ENCODE measurements around the gene SLC35F1.

The SLC35F1 gene

GRCh38 chr6:118128755-118129154, 221.7 kb downstream of the SLC35F1 start:
- no peak for DNase-seq

GRCh38 chr6:118134206-118134605, 227.1 kb downstream of the SLC35F1 start:
- DNase-seq, result no peak

DNA sequence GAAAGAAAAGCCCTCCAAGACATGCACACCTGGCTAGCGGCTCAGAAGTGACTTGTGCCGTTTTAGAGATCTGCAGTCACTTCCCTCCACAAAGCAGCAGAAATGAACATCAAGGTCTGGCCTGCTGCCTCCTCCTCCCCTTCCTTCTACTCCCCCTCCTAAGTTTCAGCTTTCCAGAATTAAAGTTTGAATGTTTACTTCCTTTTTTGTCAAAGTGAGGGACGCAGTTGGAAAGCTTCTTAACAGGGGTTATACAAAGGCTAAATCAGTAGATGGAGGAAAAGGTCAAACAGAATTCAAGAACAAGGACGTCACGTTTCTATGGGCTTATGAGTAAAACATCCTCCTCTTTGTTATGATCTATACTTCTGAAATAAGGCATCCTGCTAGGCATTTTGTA, 227.7 kb downstream of the SLC35F1 start:
- DNase-seq, result no peak

- DNase-seq, result no peak
Observed at GRCh38 chr6:118135371-118135770, 228.3 kb downstream of the SLC35F1 start.

DNA sequence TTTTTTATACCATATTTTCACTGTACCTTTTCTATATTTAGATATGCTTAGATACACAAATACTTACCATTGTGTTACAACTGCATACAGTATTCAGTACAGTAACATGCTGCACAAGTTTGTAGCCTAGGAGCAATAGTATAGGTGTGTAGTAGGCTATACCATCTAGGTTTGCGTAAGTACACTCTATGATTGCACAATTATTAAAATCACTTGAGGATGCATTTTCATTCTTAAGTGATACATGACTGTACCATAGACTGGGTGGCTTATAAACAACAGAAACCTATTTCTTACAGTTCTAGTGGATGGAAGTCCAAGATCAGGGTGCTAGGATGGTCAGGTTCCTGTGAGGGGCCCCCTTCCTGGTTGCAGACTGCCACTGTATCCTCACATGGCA, 234.1 kb downstream of the SLC35F1 start:
- no peak for DNase-seq

GRCh38 chr6:118146584-118146983, 239.5 kb downstream of the SLC35F1 start:
- DNase-seq, result no peak

GRCh38 chr6:118147511-118147910, 240.4 kb downstream of the SLC35F1 start:
- no peak for DNase-seq

- no peak for DNase-seq
Observed at GRCh38 chr6:118148561-118148960, 241.5 kb downstream of the SLC35F1 start.

DNA sequence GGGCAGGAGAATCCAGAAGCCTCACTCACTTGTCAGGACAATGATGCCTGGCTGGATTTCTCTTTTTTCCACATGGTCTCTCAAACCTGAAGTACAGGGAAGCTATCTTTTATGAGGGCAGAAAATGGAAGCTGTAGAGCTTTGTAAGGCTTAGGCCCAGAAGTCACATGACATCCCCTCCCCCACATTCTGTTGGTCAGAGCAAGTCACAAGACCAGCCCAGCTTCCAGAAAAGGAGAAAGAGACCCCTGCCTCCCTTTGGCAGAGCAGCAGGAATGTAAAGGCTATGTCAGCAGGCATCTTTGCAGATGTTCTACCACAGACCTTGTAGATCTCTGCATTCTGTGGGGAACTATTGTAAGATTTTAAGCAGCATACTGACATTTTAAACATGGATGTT, 245.5 kb downstream of the SLC35F1 start:
- DNase-seq, result no peak

DNA sequence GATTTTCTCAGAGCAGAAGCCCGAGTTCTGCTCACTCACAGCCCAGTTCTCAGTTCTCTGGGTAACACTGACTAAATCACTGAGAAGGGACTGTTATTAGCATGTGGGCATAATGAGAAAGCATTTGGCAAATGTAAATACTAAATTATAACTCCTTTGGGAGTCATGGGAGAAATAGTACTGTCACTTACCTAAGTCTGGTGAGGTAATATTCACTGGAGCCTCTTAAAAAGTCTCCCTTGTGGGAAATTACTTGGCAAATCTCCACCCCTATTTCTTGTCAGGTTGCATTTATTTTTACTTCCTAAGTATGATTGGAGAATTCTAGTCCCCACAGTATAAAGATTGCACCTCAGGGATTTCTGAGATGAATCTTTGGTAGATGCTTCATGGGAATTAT, 254.3 kb downstream of the SLC35F1 start:
- DNase-seq, result no peak

DNA sequence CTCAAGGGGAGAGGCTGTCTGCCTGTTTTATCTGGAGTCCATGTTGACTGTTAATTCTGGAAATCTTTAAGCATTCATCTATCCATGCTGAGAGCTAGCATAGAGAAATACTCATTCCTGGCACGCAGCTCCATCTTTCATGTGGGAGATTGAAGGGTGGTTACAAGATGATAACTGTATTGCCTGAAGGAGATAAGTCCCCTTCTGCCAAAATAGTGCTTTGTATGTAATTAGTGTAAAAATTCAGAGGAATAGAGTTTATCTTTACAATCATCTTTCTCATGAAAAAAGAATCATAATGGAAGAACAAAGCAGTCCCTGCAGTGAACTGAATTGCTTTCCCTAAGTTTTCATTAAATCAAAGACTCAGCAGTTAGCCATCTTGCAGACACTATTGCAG, 256.5 kb downstream of the SLC35F1 start:
- no peak for DNase-seq

GRCh38 chr6:118165500-118165899, 258.4 kb downstream of the SLC35F1 start:
- DNase-seq, result no peak

GRCh38 chr6:118168421-118168820, 261.4 kb downstream of the SLC35F1 start:
- DNase-seq, result no peak

DNA sequence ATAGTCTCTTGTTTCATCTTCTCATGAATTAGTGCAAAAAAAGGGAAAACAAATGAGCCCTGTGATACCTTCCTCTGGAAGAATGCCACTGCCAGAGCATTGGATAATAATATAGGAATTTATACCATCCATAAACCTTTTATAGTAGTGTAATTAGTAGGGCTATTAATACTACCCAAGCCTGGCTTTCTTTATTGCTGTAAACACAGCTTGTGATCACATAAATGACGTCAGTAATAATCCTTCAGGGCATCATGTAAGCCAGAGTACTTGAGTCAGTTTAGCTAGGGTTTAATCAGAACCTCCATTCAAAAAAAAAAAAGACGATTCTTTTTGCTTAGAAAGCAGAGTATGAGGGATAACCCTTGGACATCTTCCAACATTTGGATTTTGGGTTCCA, 264.8 kb downstream of the SLC35F1 start:
- no peak for DNase-seq

DNA sequence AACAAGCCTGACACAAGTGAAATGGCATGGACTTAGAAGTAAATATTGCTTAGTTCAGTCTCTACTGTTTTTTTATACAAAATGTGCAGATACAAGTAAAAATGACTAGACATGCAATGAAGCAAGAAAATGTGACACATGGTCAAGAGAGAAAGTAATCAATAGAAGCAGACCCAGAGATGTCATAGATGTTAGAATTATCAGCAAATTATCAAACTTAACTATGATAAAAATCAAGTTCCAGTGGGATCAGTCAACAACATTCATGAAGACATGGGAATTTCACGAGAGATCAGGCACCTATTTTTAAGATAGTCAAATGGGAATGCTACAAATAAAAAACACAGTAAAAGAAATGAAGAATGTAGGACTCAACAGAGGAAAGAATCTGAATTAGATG, 267.0 kb downstream of the SLC35F1 start:
- DNase-seq, result no peak

DNA sequence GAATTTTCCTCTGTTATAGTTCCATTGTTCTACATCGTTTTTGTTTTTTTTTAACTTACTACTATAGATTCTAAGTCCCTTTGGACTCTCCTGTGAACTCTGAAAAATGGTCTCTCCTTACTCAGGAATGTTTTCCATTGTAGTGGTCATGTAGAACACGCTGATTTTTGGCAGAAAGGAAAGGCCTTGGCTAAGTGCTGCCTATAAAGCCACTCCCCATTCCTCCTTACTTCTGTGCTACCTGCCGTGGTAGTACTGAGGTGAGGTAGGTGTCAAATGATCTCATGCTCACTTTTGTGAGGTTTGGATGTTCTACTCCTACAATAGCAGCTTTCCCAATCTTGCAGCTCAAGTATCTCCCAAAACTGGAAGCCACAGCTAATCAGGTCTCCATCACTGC, 270.7 kb downstream of the SLC35F1 start:
- no peak for DNase-seq

GRCh38 chr6:118179048-118179447, 272.0 kb downstream of the SLC35F1 start:
- DNase-seq, result no peak

DNA sequence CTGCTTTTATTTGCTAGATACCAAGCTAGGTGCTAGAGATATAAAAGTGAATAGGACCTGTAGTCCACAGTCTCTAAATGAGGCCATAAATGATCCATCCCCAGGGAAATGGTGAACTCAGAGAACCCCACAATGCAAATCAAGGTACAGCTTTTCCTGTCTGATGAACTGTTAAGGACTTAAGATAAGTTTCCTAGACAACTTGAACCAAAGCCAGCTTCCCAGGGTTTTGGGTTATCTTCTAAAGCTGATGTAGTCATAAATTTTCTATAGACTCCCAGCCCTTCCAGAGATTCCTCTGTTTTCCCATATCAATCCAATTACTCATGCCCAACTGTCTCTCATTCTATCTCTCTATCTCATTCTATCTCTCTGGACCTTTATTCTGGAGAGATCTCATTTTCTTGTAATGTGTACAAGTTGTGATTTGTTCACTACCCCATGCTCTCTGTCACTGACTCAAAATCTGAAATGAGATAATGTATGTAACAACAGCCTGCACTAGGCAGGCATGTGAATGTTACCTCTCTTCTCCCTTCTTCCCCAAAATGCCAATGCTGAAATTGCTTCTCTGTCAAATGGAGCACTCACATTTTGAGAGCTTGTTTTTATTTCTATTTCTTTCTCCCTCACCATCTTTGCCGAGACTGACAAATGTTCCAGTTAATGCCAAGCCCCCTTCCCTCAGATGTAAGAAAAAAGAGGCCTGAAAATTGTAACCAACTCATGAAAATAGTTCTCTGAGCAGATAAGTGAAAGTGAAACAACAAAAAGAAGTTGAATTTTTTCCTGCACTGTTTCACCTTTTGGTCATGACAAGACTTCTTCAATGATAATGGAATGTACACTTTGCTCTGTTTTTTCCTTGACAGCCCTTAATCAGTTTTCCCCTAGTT, 279.9 kb downstream of the SLC35F1 start:
- DNase-seq, result peak; percentile 44

GRCh38 chr6:118187568-118188164, 280.6 kb downstream of the SLC35F1 start:
- peak; percentile 36 for DNase-seq

GRCh38 chr6:118188561-118188960, 281.5 kb downstream of the SLC35F1 start:
- DNase-seq, result no peak

GRCh38 chr6:118197539-118197938, 290.5 kb downstream of the SLC35F1 start:
- DNase-seq, result no peak

- DNase-seq, result no peak
Observed at GRCh38 chr6:118198746-118199145, 291.7 kb downstream of the SLC35F1 start.

- DNase-seq, result no peak
Observed at GRCh38 chr6:118200160-118200559, 293.1 kb downstream of the SLC35F1 start.

GRCh38 chr6:118202517-118202916, 295.5 kb downstream of the SLC35F1 start:
- no peak for DNase-seq

GRCh38 chr6:118203545-118203944, 296.5 kb downstream of the SLC35F1 start:
- DNase-seq, result no peak

Data from NCI-H226 (cell line).